SKM-1 treated with dmso at 0.1 percent for 144 hours (cell line): ENCODE data around the gene THAP4.
"Not testable (repeated sequence)": the region's sequence is repeated elsewhere in the genome, so short reads cannot be mapped to it uniquely, and the experiment has no call there.

ENCODE experiments used
- DNase-seq: peaks from one replicate; lab custom pipeline; 2025; ENCODE audit not compliant: unreplicated experiment; lab: John Stamatoyannopoulos, UW

The THAP4 gene

GRCh38 chr2:241665731-241666440 lies 28.9 kb upstream of the THAP4 start:
- no peak for DNase-seq

GRCh38 chr2:241662731-241663130 lies 25.8 kb upstream of the THAP4 start:
- DNase-seq: not testable (repeated sequence)

- no peak for DNase-seq
These were observed 23.7 kb upstream of the THAP4 start for GRCh38 chr2:241660593-241661213.

GRCh38 chr2:241659150-241659739 lies 22.3 kb upstream of the THAP4 start:
- DNase-seq: peak; percentile 17

GRCh38 chr2:241658296-241658695 lies 21.3 kb upstream of the THAP4 start:
- no peak for DNase-seq

- no peak for DNase-seq
These were observed 20.9 kb upstream of the THAP4 start for GRCh38 chr2:241657786-241658254.

- DNase-seq: no peak
These were observed 19.3 kb upstream of the THAP4 start for GRCh38 chr2:241656190-241656741.

- no peak for DNase-seq
These were observed 18.7 kb upstream of the THAP4 start for GRCh38 chr2:241655516-241656189.

- no peak for DNase-seq
These were observed 17.6 kb upstream of the THAP4 start for GRCh38 chr2:241654551-241654950.

GRCh38 chr2:241653210-241653750 lies 16.3 kb upstream of the THAP4 start:
- DNase-seq: no peak

GRCh38 chr2:241652722-241653121 lies 15.8 kb upstream of the THAP4 start:
- no peak for DNase-seq

- DNase-seq: no peak
These were observed 15.2 kb upstream of the THAP4 start for GRCh38 chr2:241652142-241652541.

- DNase-seq: no peak
These were observed 13.0 kb upstream of the THAP4 start for GRCh38 chr2:241649927-241650326.

GRCh38 chr2:241649404-241649803 lies 12.4 kb upstream of the THAP4 start:
- no peak for DNase-seq

GRCh38 chr2:241648453-241648852 lies 11.5 kb upstream of the THAP4 start:
- no peak for DNase-seq

GRCh38 chr2:241645915-241646645 lies 9.1 kb upstream of the THAP4 start:
- no peak for DNase-seq

- no peak for DNase-seq
These were observed 8.3 kb upstream of the THAP4 start for GRCh38 chr2:241645056-241645914.

GRCh38 chr2:241641631-241642030 lies 4.7 kb upstream of the THAP4 start:
- no peak for DNase-seq

- DNase-seq: no peak
These were observed 3.3 kb upstream of the THAP4 start for GRCh38 chr2:241640165-241640795.
